ENCODE results near the gene HDAC3.

DNA sequence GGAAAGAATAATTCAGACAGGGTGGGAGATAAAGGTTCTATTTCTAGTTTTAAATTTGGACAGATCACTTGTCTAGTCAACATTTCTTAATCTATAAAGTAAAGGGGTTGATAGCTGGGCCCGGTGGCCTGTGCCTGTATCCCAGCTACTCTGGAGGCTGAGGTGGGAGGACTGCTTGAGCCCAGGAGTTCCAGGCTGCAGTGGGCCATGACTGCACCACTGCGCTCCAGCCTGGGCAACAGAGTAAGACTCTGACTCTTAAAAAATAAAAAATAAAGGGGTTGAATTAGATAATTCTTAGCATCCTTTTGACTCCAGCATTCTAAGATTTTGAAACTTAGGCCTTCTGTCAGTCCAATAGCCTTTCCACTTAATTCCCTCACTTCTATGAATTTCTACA lies 28.6 kb downstream of the HDAC3 start:
- TF ChIP-seq CTCF (IDR thresholded peaks at IDR 0.05; ENCODE audit: insufficient read depth, low read length) (no peak), POLR2AphosphoS5 (IDR thresholded peaks at IDR 0.05; ENCODE audit: low read depth) (no peak), GABPA (IDR thresholded peaks at IDR 0.05; ENCODE audit: low read depth) (no peak)
- TF ChIP-seq, protein P1, sequence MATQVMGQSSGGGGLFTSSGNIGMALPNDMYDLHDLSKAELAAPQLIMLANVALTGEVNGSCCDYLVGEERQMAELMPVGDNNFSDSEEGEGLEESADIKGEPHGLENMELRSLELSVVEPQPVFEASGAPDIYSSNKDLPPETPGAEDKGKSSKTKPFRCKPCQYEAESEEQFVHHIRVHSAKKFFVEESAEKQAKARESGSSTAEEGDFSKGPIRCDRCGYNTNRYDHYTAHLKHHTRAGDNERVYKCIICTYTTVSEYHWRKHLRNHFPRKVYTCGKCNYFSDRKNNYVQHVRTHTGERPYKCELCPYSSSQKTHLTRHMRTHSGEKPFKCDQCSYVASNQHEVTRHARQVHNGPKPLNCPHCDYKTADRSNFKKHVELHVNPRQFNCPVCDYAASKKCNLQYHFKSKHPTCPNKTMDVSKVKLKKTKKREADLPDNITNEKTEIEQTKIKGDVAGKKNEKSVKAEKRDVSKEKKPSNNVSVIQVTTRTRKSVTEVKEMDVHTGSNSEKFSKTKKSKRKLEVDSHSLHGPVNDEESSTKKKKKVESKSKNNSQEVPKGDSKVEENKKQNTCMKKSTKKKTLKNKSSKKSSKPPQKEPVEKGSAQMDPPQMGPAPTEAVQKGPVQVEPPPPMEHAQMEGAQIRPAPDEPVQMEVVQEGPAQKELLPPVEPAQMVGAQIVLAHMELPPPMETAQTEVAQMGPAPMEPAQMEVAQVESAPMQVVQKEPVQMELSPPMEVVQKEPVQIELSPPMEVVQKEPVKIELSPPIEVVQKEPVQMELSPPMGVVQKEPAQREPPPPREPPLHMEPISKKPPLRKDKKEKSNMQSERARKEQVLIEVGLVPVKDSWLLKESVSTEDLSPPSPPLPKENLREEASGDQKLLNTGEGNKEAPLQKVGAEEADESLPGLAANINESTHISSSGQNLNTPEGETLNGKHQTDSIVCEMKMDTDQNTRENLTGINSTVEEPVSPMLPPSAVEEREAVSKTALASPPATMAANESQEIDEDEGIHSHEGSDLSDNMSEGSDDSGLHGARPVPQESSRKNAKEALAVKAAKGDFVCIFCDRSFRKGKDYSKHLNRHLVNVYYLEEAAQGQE (IDR thresholded peaks at IDR 0.05; ENCODE audit: insufficient replicate concordance, low read depth): no peak
